ENCODE data around the gene SF3B3. TPM values are rescaled to one million over a fixed set of nuclear protein-coding genes. Genes with fewer than 3 reads are reported as not detected.

SF3B3 gene
- total RNA-seq, 2 donors from 2014 or later: 82.1 to 95.1 TPM

GRCh38 chr16:70548936-70549335 lies 25.3 kb downstream of the SF3B3 start:
- no peaks in the 10 kb centered on the region for H3K27me3 ChIP-seq
- TF ChIP-seq, protein P1, sequence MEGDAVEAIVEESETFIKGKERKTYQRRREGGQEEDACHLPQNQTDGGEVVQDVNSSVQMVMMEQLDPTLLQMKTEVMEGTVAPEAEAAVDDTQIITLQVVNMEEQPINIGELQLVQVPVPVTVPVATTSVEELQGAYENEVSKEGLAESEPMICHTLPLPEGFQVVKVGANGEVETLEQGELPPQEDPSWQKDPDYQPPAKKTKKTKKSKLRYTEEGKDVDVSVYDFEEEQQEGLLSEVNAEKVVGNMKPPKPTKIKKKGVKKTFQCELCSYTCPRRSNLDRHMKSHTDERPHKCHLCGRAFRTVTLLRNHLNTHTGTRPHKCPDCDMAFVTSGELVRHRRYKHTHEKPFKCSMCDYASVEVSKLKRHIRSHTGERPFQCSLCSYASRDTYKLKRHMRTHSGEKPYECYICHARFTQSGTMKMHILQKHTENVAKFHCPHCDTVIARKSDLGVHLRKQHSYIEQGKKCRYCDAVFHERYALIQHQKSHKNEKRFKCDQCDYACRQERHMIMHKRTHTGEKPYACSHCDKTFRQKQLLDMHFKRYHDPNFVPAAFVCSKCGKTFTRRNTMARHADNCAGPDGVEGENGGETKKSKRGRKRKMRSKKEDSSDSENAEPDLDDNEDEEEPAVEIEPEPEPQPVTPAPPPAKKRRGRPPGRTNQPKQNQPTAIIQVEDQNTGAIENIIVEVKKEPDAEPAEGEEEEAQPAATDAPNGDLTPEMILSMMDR (IDR thresholded peaks at IDR 0.05): no peak
- H3K4me1 ChIP-seq: peaks cover 0 to 4% of the 10 kb centered on the region in 2 donors
- no peak overlapping the region for H3K4me3 ChIP-seq
- no peak overlapping the region for H3K27ac ChIP-seq
- DNase-seq (ENCODE audit: low spot score): no peak
- no peaks in the 10 kb centered on the region for H3K9me3 ChIP-seq
- H3K36me3 ChIP-seq: peaks cover 96% of the 10 kb centered on the region

DNA sequence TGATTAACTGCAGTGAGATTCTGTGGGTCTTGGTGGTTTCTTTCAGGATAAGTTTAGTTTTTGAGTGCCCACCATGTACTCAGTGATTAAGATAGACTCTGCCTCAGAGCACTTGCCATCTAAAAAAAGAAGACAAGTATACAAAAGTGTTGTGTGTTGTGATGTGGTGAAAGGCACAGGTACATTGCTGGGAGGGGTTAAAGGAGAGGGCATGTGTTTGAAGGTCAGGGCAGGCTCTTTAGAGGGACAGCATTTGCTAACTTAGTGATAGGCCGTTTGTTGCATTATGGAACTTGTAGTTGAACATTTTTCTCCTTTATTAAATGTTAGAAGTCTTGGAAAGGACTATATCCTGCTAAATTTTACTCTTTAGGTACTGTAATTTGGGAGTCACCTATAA lies 26.5 kb downstream of the SF3B3 start:
- Histone ChIP-seq H3K4me1 (peaks cover 0 to 4% of the 10 kb centered on the region in 2 donors), H3K9me3 (no peaks in the 10 kb centered on the region), H3K36me3 (peaks cover 96% of the 10 kb centered on the region), H3K27me3 (no peaks in the 10 kb centered on the region), H3K27ac (no peak overlapping the region), H3K4me3 (no peak overlapping the region)
- TF ChIP-seq, protein P1 (IDR thresholded peaks at IDR 0.05): no peak
- no peak for DNase-seq (ENCODE audit: low spot score)

DNA sequence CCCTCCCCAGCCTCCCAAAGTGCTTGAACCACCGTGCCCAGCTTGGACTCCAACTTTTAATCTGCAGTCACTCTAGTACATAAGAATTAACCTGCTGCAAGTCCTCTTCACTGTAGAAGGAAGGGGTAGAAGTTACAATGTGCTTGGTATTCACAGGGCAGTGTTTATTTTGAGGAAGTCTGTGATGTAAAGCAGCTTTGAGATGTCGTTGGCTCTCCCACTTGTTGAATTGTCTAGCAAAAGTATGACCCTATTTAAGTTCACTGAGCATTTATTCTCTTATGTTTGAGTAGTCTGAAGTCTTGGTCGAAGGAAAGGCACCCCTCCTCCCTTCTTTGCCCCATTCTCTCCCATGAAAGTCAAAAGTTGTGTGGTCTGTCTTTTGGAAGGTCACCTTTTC lies 28.2 kb downstream of the SF3B3 start:
- peaks cover 0 to 4% of the 10 kb centered on the region in 2 donors for H3K4me1 ChIP-seq

DNA sequence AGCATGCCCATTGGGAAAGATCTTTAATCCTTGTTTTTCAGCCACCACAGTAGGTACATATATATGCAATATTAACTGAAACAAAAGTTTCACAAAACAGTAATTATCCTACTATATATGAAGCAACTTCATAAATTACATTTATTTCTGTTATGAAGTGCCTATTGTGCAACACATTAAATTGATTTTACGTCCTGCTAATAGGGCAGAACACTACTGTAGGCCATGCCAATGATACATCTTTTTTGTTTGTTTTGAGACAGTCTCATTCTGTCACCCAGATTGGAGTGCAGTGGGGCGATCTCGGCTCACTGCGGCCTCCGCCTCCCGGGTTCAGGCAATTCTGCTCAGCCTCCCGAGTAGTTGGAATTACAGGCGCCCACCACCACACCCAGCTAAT lies 29.1 kb downstream of the SF3B3 start:
- Histone ChIP-seq H3K27me3 (no peaks in the 10 kb centered on the region), H3K4me3 (no peak overlapping the region), H3K9me3 (no peaks in the 10 kb centered on the region), H3K27ac (no peak overlapping the region), H3K4me1 (peaks cover 0 to 4% of the 10 kb centered on the region in 2 donors), H3K36me3 (peaks cover 96% of the 10 kb centered on the region)
- TF ChIP-seq, protein P1 (IDR thresholded peaks at IDR 0.05): no peak
- DNase-seq (ENCODE audit: low spot score): no peak

More for the DNA sequence above, 28.2 kb downstream of the SF3B3 start:
- TF ChIP-seq, protein P1 (IDR thresholded peaks at IDR 0.05): no peak
- no peak overlapping the region for H3K4me3 ChIP-seq
- no peak for DNase-seq (ENCODE audit: low spot score)
- no peaks in the 10 kb centered on the region for H3K9me3 ChIP-seq
- no peaks in the 10 kb centered on the region for H3K27me3 ChIP-seq
- no peak overlapping the region for H3K27ac ChIP-seq
- peaks cover 96% of the 10 kb centered on the region for H3K36me3 ChIP-seq

DNA sequence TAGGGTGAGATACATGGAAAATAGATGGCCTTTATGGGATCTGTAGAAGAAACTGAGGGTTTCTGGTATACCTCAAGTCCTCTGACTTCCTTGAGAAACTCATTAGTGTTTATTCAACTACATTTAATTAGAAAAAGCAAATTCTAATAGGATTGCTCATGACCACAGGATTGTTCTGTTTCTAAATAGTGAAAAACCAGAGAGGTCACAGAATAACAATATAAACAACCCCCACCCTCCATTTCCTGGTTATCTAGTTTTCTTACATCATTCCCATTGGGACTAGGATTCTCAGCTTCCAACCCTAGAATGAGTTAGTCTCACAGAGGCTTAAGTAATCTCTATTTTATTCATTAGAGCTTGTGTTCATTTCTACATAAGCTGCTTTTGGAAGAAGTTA lies 30.0 kb downstream of the SF3B3 start:
- no peak for DNase-seq (ENCODE audit: low spot score)

More for the DNA sequence above, 30.0 kb downstream of the SF3B3 start:
- TF ChIP-seq, protein P1 (IDR thresholded peaks at IDR 0.05): no peak
- H3K4me3 ChIP-seq: no peak overlapping the region
- no peaks in the 10 kb centered on the region for H3K9me3 ChIP-seq
- no peak overlapping the region for H3K27ac ChIP-seq
- H3K36me3 ChIP-seq: peaks cover 99% of the 10 kb centered on the region
- peaks cover 0 to 4% of the 10 kb centered on the region in 2 donors for H3K4me1 ChIP-seq
- H3K27me3 ChIP-seq: no peaks in the 10 kb centered on the region
